GM19468 (cell line): Measurements from ENCODE around the gene CRY2.
"Not testable (repeated sequence)": the region's sequence is repeated elsewhere in the genome, so short reads cannot be mapped to it uniquely, and the experiment has no call there.

Experiments
- ATAC-seq: cut with Tn5 transposase; IDR thresholded peaks from one replicate; pipeline ENCODE4 v1.9.1; 2021; ENCODE audit warnings: mild to moderate bottlenecking, moderate library complexity, moderate number of reproducible peaks; ENCODE audit not compliant: unreplicated experiment; ENCODE audit errors: extremely low read depth

CRY2 gene

DNA sequence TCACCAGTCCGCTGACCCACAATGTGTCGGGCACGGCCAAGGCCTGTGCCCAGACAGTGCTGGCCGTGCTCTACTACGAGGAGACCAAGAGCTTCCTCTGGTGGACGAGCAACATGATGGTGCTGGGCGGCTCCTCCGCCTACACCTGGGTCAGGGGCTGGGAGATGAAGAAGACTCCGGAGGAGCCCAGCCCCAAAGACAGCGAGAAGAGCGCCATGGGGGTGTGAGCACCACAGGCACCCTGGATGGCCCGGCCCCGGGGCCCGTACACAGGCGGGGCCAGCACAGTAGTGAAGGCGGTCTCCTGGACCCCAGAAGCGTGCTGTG is 36.2 kb upstream of the CRY2 start:
- ATAC-seq, result no peak

DNA sequence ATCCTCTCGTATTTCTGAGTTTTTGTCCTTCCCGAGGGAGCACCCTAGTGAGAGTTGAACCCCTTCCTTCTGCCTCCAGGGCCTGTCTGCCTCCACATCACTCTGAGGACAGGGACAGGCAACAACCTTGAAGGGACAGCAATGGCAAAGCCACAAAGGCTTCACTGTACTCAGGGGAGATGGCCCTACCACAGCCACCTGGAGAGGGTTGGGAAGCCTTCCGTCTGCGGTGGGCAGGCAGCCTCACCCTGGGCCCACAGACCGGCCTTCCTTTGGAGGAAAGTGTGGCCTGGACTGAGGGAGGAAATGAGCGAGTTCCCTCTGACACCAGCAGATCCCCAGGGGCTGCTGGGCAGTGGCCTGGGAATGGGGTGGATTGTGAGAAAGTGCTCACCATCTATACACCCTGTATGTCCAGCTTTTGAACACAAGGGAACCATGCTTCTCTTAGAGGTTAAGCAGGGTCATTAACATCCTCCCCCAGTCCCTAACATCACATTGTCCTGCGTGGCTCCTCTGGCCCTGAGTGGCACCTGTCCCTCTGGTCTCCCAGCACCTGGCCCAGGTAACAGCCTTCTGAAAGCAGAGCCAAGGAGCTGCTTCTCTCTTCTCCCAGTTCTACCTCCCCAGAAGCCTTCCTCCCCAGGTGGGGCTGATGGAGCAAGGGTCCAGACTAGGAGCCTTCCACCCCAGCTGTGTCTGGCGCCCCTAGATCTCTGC is 35.5 kb upstream of the CRY2 start:
- no peak for ATAC-seq

DNA sequence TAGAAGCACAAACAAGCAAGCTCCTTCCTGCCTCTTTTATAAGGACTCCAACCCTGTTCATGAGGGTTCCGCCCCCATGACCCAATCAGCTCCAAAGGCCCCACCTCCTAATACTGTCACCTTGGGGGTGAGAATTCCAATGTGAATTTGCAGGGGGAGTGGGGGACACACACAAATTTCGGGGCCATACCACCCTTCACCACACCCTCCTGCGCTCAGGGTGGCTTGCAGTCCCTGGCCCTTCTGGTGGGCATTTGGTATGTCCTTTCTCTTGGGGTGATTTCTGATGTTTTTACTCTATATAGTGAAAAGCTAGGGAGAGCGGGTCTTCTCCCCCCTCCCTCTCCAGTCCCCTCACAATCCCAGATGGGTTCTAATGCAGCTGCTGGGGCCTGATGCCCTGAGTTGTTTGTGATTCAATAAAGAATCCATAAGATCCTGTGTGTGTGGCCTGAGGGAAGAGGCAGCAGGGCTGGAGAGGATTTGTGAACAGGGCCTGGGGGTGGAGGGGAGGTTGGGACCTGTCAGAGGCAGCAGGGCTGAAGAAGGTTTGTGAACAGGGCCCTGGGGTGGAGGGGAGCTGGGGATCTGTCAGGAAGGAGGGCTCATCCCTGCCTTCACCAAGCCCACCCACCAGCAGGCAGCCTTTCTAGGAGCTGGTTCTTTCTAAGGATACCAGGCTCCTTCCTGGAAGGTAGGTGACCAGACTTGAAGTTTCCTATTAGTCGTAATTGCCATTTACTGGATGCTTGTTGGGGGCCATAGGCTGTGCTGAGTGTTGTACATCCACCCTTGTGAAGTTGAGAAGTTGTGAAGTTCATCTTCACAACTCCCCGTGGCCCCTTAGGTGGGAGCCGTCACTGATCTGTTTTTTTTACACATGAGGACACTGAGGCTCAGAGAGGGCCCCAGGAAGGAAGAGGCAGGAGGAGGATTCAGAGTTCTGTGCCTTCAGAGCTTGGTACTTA is 34.4 kb upstream of the CRY2 start:
- no peak for ATAC-seq

DNA sequence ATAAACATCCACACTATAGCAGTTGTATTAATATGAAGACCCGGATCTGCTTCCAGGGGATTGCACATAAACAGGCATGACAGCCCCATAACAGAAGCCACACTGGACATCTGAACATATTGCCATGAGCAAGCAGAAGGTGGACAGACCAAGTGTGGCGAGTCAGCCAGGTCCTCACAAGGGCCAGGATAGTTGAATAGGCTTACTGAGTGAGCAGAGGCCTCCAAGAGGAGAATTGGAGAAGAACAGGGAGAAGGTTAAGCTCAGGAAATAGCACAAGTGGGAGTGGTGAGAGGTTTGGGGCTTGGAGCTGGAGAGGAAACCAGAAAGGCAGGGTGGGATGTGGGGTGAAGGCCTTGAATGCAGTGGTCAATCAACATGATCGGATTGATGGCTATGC is 31.5 kb upstream of the CRY2 start:
- ATAC-seq, result no peak

DNA sequence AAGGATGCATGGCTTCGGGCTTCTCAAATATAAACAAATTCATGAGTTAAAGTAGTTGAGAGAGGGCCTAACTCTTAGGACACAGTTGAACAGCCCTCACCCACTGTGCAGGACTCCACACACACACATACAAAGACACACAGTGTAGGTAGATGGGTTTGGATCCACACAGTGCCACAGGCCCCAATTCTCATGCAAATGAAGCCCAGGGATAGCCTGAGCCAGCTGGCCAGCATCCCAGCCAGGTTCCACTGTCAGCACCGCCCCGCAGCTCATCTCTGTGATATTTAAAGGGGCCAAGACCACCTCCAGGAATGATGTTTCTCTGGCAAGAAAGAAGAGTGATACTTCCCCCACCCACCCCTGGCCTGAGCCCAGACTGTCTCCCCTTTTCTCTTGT is 30.7 kb upstream of the CRY2 start:
- ATAC-seq, result no peak

DNA sequence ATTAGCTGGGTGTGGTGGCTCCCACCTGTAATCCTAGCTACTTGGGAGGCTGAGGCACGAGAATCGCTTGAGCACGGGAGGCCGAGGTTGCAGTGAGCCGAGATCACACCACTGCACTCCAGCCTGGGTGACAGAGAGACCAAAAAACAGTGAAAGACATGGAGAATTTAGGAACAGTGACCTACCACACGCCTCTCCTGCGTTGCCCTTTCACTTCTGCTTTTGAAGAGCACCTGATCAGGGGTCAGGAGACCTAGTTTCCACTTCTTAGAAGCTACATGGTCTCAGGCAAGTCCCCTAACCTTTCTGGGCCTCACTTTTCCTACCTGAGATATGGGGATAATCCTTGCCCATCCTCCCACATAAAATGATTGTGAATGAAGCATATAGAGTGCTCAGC is 30.1 kb upstream of the CRY2 start:
- no peak for ATAC-seq

DNA sequence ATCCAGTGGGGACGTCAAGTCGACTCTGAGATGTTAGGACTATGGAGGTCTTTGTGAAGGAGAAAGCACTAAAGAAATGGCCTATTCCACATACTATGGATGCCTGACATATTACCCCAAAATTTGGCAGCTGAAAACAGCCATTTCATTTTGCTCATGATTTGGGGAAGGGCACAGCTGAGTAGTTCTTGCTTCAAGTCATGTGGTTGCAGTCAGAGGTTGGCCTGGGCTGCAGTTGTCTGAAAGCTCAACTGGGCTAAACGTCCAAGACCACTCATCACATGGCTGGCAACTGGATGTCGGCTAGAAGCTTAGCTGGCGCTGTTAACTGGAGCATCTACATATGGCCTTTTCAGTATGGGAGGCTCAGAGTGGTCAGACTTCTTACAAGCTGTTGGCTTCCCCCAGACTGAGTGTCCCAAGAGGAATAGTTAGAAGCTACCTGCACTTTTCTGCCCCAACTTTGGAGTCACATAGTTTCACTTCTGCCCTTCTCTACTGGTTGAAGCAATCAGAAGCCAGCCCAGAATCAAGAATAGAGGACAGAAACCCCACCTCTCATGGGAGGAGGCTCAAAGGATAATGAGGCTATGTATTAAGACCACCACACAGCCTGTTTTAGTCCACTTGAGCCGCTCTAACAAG is 28.2 kb upstream of the CRY2 start:
- no peak for ATAC-seq

DNA sequence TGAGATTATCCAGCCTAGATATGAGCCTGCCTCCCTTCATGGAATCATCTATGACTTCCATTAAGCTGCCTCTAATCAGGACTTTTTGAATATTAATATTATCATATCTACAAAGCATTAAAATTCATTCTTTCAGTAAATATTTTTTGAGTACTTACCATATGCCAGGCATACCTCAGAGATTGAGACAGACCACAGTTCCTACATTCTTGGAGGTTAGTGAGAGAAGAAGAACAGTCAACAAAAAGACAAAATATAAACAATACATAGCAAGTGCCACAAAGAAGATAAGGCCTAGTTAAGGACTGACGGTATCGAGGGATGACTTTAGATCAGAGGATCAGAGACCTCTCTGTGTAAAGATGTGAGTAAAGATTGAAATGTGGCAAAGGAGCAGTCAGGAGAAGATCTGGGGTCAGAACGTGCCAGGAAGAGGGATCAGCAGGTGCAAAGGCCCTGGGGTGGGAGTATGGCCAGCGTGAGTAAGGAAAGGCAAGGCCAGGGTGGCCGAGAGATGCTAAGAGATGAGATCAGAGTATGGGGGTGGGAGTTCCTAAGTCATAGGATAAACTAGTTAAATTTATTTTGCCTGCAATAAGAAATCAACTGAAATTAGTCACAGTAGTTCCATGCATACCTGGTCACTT is 26.9 kb upstream of the CRY2 start:
- no peak for ATAC-seq

DNA sequence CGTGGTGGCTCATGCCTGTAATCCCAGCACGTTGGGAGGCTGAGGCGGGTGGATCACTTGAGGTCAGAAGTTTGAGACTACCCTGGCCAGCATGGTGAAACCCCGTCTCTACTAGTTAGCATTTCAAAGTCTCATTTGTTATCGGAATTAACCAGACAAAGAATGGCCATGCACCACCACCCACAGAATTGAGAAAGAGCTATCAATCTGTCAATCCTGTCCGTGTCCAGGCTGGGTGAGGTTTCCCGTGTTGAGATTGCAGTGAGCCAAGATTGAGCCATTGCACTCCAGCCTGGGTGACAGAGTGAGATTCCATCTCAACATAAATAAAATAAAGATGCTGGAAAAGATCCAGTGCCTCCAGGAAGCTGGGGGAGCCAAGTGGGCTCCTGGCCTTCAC is 20.8 kb upstream of the CRY2 start:
- not testable (repeated sequence) for ATAC-seq

DNA sequence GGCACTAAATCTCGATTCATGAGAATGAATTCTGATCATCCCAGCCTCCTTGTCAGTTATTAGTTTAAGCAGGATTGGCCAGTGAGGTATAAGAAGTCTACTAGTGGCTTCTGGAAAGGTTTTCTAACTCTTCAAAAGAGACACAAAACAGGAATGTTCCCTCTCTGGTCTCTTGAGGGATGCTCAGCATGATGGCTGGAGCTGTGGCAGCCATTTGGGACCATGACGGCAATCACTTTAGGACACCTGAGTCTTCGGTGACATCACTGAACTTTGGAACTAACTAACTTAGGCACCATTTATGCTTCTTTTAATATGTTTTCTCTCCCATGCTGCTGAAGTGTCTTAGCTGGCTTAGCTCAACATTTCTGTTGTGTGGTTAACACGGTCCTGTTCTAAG is 20.2 kb upstream of the CRY2 start:
- no peak for ATAC-seq

DNA sequence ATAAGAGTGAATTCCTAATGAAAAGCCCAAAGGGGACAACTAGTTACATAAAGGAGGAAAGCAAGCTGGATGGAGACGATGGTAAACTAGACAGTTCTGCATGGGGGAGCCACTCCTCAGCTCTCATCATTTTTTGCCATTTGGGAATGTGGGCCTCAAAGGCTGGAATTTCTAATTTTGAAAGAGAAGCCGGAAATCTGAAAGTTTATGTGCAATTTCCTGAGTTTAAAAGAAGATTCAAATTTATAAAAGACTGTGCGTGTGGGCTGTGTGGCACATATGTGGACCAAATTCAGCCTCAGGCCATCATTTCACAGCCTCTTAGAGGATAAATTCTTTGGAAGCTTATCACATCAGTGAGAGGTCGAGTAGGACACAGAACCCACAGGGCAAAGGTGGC is 18.3 kb upstream of the CRY2 start:
- no peak for ATAC-seq

DNA sequence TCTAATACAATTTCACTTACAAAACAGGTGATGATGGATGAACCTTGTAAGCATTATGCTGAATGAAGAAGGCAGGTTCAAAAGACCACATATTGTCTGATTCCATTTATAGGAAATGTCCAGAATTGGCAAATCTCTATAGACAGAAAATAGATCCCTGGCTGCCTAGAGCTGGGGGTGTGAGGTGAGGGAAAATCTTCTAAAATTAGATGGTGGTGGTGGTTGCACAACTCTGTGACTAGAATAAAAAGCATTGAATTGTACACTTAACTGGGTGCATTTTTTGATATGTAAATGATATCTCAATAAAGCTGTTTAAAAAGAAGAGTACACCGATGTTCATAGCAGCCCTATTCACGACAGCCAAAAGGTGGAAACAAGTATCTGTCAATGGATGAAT is 16.7 kb upstream of the CRY2 start:
- ATAC-seq, result no peak

DNA sequence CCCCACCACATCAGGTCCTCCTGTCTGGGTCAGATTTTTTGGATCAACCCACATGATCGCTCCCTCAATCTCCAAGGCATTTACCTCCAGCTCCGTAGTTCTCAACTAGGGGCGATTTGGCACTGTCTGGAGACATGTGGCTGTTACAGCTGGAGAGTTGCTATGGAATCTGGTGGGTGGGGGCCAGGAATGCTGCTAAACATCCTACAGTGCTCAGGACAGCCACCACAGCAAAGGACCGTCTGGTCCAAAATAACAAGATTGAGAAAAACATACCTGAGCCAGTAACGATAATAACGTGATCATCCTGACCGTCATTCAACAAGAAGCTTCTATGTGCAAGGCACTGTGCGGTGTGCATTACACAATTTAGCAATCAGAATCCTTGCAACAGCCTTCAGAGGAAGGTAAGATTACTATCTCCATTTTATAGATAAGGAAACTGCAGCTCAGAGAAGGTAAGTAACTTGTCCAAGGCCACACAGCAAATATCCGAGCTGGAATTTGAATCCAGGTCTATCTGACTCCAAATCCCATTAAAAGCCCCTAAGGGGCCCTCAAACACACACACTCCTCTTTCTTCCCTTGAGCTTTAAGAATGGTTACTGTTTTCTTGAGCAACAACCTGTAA is 14.3 kb upstream of the CRY2 start:
- no peak for ATAC-seq

DNA sequence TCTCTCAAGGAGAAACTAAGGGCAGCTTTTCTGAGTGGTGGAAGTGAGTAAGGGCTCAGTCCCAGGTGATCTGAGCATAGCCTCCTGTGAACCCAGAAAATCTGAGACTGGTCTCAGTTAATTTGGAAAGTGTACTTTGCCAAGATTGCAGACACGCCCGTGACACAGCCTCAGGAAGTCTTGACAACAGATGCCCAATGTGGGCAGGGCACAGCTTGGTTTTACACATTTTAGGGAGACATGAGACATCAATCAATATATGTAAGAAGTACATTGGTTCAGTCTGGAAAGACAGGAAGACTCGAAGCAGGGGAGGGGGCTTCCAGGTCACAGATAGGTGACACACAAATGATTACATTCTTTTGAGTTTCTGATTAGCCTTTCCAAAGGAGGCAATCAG is 13.5 kb upstream of the CRY2 start:
- ATAC-seq, result no peak

DNA sequence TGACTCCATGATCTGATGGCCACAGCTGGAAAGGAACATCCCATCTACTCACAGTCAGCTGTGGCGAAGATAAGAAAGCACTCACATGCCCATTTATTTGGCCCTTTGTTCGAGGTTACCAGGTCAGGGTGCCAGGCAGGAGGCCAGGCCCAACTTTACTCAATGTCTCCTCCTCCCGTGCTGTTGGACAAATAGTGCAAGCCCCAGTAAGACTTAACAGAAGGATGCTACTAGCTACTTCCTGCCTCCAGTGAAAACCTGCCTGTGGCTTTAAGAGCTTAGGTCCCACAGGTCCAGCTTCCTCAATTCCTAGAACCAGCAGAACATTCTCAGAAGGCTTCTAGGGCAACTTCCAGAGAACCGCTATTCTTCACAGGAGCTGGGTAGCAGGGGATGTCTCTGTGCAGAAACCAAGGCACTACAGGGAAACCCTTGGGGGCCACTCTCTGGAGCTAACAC is 12.9 kb upstream of the CRY2 start:
- ATAC-seq, result no peak

DNA sequence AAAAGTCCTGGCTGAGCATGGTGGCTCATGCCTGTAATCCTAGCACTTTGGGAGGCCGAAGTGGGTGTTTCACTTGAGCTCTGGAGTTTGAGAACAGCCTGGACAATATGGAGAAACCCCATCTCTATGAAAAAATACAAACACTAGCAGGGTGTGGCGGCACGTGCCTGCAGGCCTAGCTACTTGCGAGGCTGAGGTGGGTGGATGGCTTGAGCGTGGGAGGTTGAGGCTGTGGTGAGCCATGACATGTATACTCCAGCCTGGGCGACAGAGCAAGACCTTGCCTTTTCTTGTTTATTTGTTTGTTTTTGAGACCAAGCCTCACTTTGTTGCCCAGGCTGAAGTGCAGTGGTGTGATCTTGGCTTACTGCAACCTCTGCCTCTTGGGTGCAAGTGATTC is 8.1 kb upstream of the CRY2 start:
- no peak for ATAC-seq

DNA sequence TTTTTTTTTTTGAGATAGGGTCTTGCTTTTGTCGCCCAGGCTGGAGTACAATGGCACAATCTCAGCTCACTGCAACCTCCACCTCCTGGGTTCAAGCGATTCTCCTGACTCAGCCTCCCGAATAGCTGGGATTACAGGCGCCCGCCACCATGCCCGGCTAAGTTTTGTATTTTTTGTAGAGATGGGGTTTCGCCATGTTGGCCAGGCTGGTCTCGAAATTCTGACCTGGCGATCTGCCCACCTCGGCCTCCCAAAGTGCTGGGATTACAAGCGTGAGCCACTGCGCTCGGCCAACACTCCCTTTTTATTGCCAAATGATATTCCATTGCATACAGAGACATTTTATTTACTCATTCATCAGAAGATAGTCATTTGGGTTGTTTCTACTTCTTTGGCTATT is 7.0 kb upstream of the CRY2 start:
- ATAC-seq, result not testable (repeated sequence)

DNA sequence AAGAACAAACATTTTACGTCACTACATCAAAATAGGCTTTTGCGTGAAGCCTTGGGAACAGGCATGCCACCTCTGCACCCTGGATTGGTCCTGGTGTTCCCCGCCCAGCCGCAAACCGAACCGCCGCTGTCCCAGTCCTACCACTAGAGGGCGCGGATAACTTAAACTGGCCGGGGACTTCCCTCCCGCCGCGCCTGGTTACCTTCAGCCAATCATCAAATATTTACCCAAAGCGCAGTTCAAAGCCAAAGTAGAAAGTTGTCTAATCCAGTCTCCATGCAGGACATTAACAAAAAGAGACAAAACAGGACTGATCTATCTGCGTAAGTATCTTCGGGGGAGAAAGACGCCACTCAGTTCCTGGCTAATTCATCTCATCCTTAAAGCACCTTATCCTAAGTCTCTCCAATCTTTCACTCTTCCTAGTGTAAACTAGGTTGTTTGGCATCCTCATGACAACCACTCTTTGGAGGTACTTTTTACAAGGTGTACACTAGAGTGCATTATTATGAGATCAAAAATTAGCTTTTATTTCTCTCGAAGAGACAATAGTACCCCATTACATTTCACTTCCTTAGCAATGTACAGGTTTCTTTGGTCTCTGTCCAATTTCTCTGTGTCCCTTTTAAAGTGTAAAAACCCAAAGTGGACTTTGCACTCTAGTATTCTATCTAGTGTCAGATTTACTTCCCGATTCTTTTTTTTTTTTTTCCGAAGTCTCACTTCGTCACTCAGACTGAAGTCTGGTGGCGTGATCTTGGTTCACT is 3.9 kb upstream of the CRY2 start:
- ATAC-seq, result no peak

DNA sequence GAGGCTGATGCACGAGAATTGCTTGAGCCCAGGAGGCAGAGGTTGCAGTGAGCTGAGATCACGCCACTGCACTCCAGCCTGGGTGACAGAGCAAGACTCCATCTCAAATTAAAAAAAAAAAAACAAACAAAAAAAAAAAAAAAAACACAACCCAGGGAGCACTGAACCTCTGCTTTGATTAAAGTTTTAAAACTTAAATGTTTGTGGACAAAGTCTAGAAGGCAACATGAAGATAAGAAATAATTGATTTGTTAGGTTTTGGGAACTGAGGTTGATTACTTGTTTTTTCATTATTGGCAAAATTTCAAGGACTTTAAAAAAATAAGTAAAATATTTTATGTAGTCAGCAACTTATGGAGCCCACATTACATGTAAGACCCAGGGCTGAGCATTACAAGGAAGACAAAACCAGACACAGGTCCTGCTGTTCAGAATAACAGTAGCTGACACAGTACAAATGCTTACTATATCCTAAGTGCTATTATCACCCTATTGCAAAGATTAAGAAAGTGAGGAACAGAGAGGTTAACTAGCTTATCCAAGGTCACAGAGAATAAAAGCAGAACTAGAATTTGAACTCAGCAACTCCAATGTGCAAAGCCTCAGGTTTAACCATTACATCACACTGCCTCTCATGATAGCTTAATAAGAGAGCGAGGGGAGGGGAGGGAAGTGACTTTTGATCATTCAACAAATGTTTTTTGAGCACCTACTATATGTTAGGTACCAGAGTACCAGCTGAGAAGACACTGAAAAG is 2.3 kb upstream of the CRY2 start:
- ATAC-seq, result no peak
